ENCODE measurements around the gene TAF11L9.
"Not testable (repeated sequence)": the region's sequence is repeated elsewhere in the genome, so short reads cannot be mapped to it uniquely, and the experiment has no call there.

TAF11L9 gene

GRCh38 chr5:17594255-17594654, at the start of gene TAF11L9:
TAF11L9 (minus strand) TSS chr5:17594394.
- not testable (repeated sequence) for DNase-seq (ENCODE audit: low read depth)

- DNase-seq (ENCODE audit: low read depth): no peak
Measured at GRCh38 chr5:17634160-17634559, 40.0 kb upstream of the TAF11L9 start, which contains the start of gene TAF11L14. TAF11L14 (plus strand) TSS chr5:17634460.

- not testable (repeated sequence) for DNase-seq (ENCODE audit: low read depth)
Measured at GRCh38 chr5:17631788-17632187, 37.6 kb upstream of the TAF11L9 start, which contains the start of gene TAF11L13. TAF11L13 (plus strand) TSS chr5:17632088.

GRCh38 chr5:17625686-17626085, 31.5 kb upstream of the TAF11L9 start:
- no peak for DNase-seq (ENCODE audit: low read depth)

DNA sequence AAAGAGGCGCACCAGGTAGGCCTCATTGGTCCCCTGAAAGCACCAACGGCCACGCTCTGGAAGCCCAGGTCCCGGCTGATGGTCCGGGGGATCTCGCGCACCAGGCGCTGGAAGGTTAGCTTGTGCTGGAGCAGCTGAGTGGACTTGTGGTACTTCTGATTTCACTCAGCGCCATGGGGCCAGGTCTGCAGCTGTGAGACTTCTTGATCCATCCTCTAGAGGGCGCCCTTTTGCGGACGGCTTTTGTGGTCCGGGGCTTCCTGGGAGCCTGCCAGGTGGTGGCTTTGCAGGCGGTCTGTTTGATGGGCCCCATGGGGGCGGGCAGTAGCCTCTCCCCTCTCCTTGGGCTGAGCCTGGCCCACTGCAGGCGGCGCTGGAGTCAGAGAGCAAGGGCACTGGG, 26.4 kb upstream of the TAF11L9 start:
- no peak for DNase-seq (ENCODE audit: low read depth)

DNA sequence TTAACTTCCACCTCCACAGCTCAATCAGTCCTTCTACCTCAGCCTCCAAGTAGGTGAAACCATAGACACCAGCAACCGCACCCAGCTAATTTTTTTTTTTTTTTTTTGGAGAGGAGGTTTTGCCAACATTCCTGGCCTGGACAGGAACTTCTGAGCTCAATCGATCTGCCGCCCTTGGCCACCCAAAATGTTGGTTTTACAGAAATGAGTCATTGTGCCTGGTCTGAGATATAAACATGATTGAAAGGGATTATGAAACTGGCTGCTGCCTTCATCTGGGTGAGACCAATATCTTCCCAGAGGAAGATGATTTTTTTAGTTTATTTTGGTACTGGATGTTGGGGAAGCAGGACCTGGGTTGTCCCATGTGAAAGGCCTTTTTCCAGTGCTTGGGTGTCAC, 25.2 kb upstream of the TAF11L9 start:
- no peak for DNase-seq (ENCODE audit: low read depth)

DNA sequence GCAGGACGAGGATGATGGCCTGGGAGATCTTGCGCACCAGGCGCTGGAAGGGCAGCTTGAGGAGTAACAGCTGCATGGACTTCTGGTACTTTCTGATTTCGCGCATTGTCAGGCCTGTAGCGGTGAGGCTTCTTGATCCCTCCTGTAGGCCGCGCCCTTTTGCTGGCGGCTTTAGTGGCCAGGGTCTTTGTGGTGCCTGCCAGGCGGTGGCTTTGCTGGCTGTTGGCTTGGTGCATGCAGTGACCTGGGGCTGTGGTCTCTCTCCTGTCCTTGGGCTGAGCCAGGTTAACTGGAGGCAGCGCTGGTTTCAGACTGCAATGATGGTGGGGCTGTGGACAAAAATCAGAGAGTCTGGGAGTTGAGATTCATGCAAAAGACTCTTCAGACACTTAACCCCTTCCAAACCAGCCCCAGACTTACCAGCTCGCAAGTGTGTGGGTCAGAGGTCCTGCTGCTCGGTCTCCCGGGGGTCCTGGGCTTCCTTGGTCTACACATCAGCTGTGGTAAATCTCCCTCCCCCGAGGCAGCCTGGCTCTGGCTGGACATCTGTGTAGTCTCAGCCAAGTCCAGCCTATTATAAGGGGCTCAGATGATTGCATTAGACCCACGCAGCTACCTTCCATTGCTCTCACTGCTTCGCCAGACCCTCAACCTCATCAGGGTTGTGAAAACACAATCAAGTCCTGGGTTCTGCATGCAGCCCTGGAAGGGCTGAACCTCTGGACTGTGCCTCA, 20.8 kb upstream of the TAF11L9 start:
- no peak for DNase-seq (ENCODE audit: low read depth)

- DNase-seq (ENCODE audit: low read depth): not testable (repeated sequence)
Measured at GRCh38 chr5:17610092-17610491, 15.9 kb upstream of the TAF11L9 start, which contains the start of gene TAF11L12. TAF11L12 (plus strand) TSS chr5:17610392.

GRCh38 chr5:17607461-17607860, 13.3 kb upstream of the TAF11L9 start:
- not testable (repeated sequence) for DNase-seq (ENCODE audit: low read depth)

- DNase-seq (ENCODE audit: low read depth): no peak
Measured at GRCh38 chr5:17604951-17605350, 10.8 kb upstream of the TAF11L9 start.

DNA sequence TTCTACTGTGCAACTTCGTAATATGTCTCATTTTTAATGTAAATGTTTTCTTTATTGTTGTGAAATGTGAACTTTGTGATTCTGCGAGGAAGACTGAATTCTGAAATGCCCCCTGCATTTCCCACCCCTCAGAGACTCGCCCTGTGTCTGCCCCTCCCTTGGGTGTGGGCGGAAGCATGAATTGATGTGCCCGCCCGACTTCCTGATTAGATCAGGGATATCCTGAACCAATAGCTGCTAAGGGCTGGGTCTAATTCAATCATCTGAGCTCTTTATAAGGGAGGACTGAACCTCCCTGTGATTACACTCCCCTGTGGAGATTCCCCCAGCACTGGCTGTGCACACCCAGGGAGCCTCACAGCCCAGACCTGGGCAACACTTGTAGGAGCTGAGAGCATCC, 9.7 kb upstream of the TAF11L9 start, which contains the start of gene TAF11L11:
TSS of gene TAF11L11 (plus strand) at position 304 of the 400 bp plus-strand sequence.
- DNase-seq (ENCODE audit: low read depth): not testable (repeated sequence)

DNA sequence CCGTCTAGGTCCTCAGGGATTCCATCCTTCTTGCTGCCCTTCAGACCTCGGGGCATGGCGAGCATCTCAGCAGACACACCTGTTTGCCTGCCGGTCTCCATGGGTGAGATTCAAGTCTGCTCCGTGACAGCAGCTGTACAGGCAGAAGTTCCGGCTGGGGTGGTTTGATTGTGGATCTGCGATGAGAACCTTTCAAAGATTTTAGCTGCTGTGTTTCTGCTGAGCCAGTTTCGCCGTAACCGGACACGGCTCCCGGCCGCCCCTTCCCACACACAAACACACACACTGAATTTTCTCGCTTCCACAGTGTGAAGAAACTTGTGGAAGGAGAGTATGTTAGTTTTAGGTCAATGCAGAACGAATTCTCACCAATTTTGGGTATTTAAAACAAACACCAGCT, 3.5 kb upstream of the TAF11L9 start, which contains the start of gene TAF11L10:
TSS of gene TAF11L10 (minus strand) at position 101 of the 400 bp plus-strand sequence.
- not testable (repeated sequence) for DNase-seq (ENCODE audit: low read depth)

DNA sequence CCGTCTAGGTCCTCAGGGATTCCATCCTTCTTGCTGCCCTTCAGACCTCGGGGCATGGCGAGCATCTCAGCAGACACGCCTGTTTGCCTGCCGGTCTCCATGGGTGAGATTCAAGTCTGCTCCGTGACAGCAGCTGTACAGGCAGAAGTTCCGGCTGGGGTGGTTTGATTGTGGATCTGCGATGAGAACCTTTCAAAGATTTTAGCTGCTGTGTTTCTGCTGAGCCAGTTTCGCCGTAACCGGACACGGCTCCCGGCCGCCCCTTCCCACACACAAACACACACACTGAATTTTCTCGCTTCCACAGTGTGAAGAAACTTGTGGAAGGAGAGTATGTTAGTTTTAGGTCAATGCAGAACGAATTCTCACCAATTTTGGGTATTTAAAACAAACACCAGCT, 3.3 kb downstream of the TAF11L9 start, which contains the start of gene TAF11L8:
TSS of gene TAF11L8 (minus strand) at position 101 of the 400 bp plus-strand sequence.
- not testable (repeated sequence) for DNase-seq (ENCODE audit: low read depth)

GRCh38 chr5:17585658-17586057, 8.5 kb downstream of the TAF11L9 start, which contains the start of gene TAF11L7:
TAF11L7 (minus strand) TSS chr5:17585758.
- DNase-seq (ENCODE audit: low read depth): not testable (repeated sequence)

Data from non-pigmented ciliary epithelial cell (primary cell).